HepG2 (cell line): ENCODE measurements around the gene CYB5A. TPM values are rescaled to one million over a fixed set of nuclear protein-coding genes. Genes with fewer than 3 reads are reported as not detected.

Experiments used
- BRD4 ChIP-seq: sonication (generic); formaldehyde crosslinking; IDR thresholded peaks from 2 replicates; pipeline ENCODE4 v1.4.0; 2020; ENCODE audit warnings: missing genetic modification reagents
- CSRNP2 ChIP-seq: sonication (generic); formaldehyde crosslinking; conservative IDR thresholded peaks from 2 replicates; pipeline ENCODE4 v1.8.0; 2022; ENCODE audit warnings: low read depth, missing genetic modification reagents
- EEA1 ChIP-seq: sonication (generic); formaldehyde crosslinking; IDR thresholded peaks from 2 replicates; pipeline ENCODE4 v1.5.1; 2020; ENCODE audit warnings: mild to moderate bottlenecking, missing genetic modification reagents, borderline replicate concordance
- HNF4G ChIP-seq, 2 experiments: sonication (generic) in 1 of 2; formaldehyde crosslinking in 1 of 2; IDR thresholded peaks; 2 replicates each; pipeline versions ENCODE4 v1.4.0 to v1.6.1; 2011 to 2020; ENCODE audit warnings: borderline replicate concordance in 2 of 2, low read depth in 2 of 2, mild to moderate bottlenecking in 2 of 2, low read length in 1 of 2, missing genetic modification reagents in 1 of 2, moderate library complexity in 1 of 2
- IRX3 ChIP-seq: sonication (generic); formaldehyde crosslinking; IDR thresholded peaks from 2 replicates; pipeline ENCODE4 v1.8.1; 2023; ENCODE audit warnings: mild to moderate bottlenecking, low read depth, missing genetic modification reagents, borderline replicate concordance
- MNT ChIP-seq: fragments of 450-650 bp; IDR thresholded peaks from 2 replicates; pipeline ENCODE4 v1.6.1; 2016
- MXI1 ChIP-seq: IDR thresholded peaks from 3 replicates; pipeline ENCODE4 v1.6.1; 2012; ENCODE audit warnings: low read depth, low read length, inconsistent platforms, borderline replicate concordance
- MYC ChIP-seq: sonication (generic); formaldehyde crosslinking; IDR thresholded peaks from 2 replicates; pipeline ENCODE4 v1.9.0; 2021; ENCODE audit warnings: missing genetic modification reagents, borderline replicate concordance
- NFE2 ChIP-seq: sonication (generic); formaldehyde crosslinking; IDR thresholded peaks from 2 replicates; pipeline ENCODE4 v1.4.0; 2020; ENCODE audit warnings: missing genetic modification reagents
- NFKBIZ ChIP-seq: IDR thresholded peaks from 2 replicates; pipeline ENCODE4 v1.6.1; 2018; ENCODE audit warnings: missing genetic modification reagents, missing compliant biosample characterization
- NR2F6 ChIP-seq, 2 experiments: IDR thresholded peaks; 2 replicates each; pipeline ENCODE4 v1.6.1; 2016; ENCODE audit warnings: antibody characterized with exemption in 1 of 2, mild to moderate bottlenecking in 1 of 2
- PRPF4 ChIP-seq: fragments of 200-400 bp; formaldehyde crosslinking; IDR thresholded peaks from 2 replicates; pipeline ENCODE4 v1.6.1; 2016; ENCODE audit warnings: low read length, low read depth; ENCODE audit not compliant: poor library complexity, severe bottlenecking
- SIN3A ChIP-seq: IDR thresholded peaks from 2 replicates; pipeline ENCODE4 v1.6.1; 2011; ENCODE audit warnings: low read depth, mild to moderate bottlenecking, control low read depth, low read length, borderline replicate concordance
- SMAD9 ChIP-seq: sonication (generic); formaldehyde crosslinking; IDR thresholded peaks from 2 replicates; pipeline ENCODE4 v1.5.1; 2020; ENCODE audit warnings: mild to moderate bottlenecking, missing genetic modification reagents
- SOX13 ChIP-seq, 3 experiments: fragments of 450-650 bp in 1 of 3; sonication (generic) in 1 of 3; formaldehyde crosslinking in 1 of 3; IDR thresholded peaks in 2 of 3; conservative IDR thresholded peaks in 1 of 3; 2 replicates each; pipeline versions ENCODE4 v1.5.0 to v1.6.1; 2016 to 2020; ENCODE audit warnings: antibody characterized with exemption in 1 of 3, mild to moderate bottlenecking in 1 of 3, missing compliant biosample characterization in 1 of 3, missing genetic modification reagents in 1 of 3, moderate library complexity in 1 of 3
- STAG1 ChIP-seq: sonication (generic); formaldehyde crosslinking; IDR thresholded peaks from 2 replicates; pipeline ENCODE4 v1.4.0; 2020; ENCODE audit warnings: missing genetic modification reagents
- STAT6 ChIP-seq: sonication (generic); formaldehyde crosslinking; IDR thresholded peaks from 2 replicates; pipeline ENCODE4 v1.4.0; 2020; ENCODE audit warnings: missing genetic modification reagents, mild to moderate bottlenecking, borderline replicate concordance
- SYNCRIP ChIP-seq: fragments of 200-400 bp; formaldehyde crosslinking; IDR thresholded peaks from 2 replicates; pipeline ENCODE4 v1.6.1; 2018; ENCODE audit warnings: mild to moderate bottlenecking, low read depth, low read length; ENCODE audit not compliant: insufficient read depth
- ZC3H4 ChIP-seq: sonication (generic); formaldehyde crosslinking; IDR thresholded peaks from 2 replicates; pipeline ENCODE4 v1.4.0; 2020; ENCODE audit warnings: missing genetic modification reagents, borderline replicate concordance
- ZNF225 ChIP-seq: sonication (generic); formaldehyde crosslinking; IDR thresholded peaks from 2 replicates; pipeline ENCODE4 v1.4.0; 2020; ENCODE audit warnings: mild to moderate bottlenecking, missing genetic modification reagents
- ZNF256 ChIP-seq: sonication (generic); formaldehyde crosslinking; conservative IDR thresholded peaks from 2 replicates; pipeline ENCODE4 v1.4.0; 2020; ENCODE audit warnings: missing genetic modification reagents
- ZNF414 ChIP-seq: sonication (generic); formaldehyde crosslinking; IDR thresholded peaks from 2 replicates; pipeline ENCODE4 v1.5.0; 2020; ENCODE audit warnings: missing genetic modification reagents
- ZNF737 ChIP-seq: sonication (generic); formaldehyde crosslinking; IDR thresholded peaks from 2 replicates; pipeline ENCODE4 v1.5.0; 2020; ENCODE audit warnings: missing genetic modification reagents, mild to moderate bottlenecking, borderline replicate concordance
- ZNF761 ChIP-seq: sonication (generic); formaldehyde crosslinking; conservative IDR thresholded peaks from 2 replicates; pipeline ENCODE4 v1.4.0; 2020; ENCODE audit warnings: mild to moderate bottlenecking, missing genetic modification reagents
- polyA plus RNA-seq, 8 experiments: library from polyadenylated mRNA; depleted of rRNA in 3 of 8; stranded (reverse) in 7 of 8; unstranded in 1 of 8; fragments of >200 nt; fragmentation: Illumina TruSeq in 4 of 8; extraction: Trizol in 4 of 8; gene quantifications; 2 replicates each; pipeline versions ENCODE4 v1.2.1 to v1.2.3, GENCODE V29; 2011 to 2016; ENCODE audit warnings: low read depth in 4 of 8, missing spikeins in 1 of 8, mixed read lengths in 1 of 8; ENCODE audit not compliant: insufficient read depth in 1 of 8
- total RNA-seq, 5 experiments: library from RNA; depleted of rRNA; stranded (reverse); fragments of >200 nt; fragmentation: Illumina TruSeq; extraction: Trizol; gene quantifications; 2 replicates each; pipeline ENCODE4 v1.2.3, GENCODE V29; 2016; ENCODE audit warnings: low read depth in 1 of 5

The CYB5A gene
- total and polyA plus RNA-seq, 2 of the 13 experiments (the other 11 are each of a cell fraction or from before 2014, with no cell fraction given) = 215 to 356 TPM

- no peak for TF ChIP-seq MNT
- TF ChIP-seq SOX13 (IDR thresholded peaks at IDR 0.05) = no peak
- TF ChIP-seq SOX13 (CRISPR knock-in tag; conservative IDR thresholded peaks at IDR 0.05 in 1 of 2, IDR thresholded peaks at IDR 0.05 in 1 of 2) = peak in 1 of 2 experiments; percentile 25; a peak in 1 of 4 replicates
- TF ChIP-seq IRX3 = no peak
- no peak for TF ChIP-seq STAT6
- no peak for TF ChIP-seq CSRNP2 (CRISPR knock-in tag)
- TF ChIP-seq NR2F6 (IDR thresholded peaks at IDR 0.05) = no peak
- TF ChIP-seq NR2F6 (CRISPR knock-in tag; IDR thresholded peaks at IDR 0.05) = peak; percentile 44; the same call in 1 of the 2 replicates
- TF ChIP-seq ZNF414 = no peak
- TF ChIP-seq ZNF256 = no peak
- no peak for TF ChIP-seq ZNF225 (CRISPR knock-in tag)
- no peak for TF ChIP-seq PRPF4
- TF ChIP-seq HNF4G (IDR thresholded peaks at IDR 0.05; ENCODE audit: borderline replicate concordance, low read depth, low read length) = no peak
- TF ChIP-seq HNF4G (CRISPR knock-in tag; IDR thresholded peaks at IDR 0.05; ENCODE audit: borderline replicate concordance, low read depth) = no peak
- 0 out of 2 replicates have a peak, but pooled peaks have one; percentile 2 for TF ChIP-seq STAG1 (CRISPR knock-in tag)
- TF ChIP-seq MXI1 = no peak
- no peak for TF ChIP-seq SYNCRIP
- TF ChIP-seq NFE2 (CRISPR knock-in tag) = no peak
- no peak for TF ChIP-seq EEA1 (CRISPR knock-in tag)
- 0 out of 2 replicates have a peak, but pooled peaks have one; percentile 39 for TF ChIP-seq SIN3A
- TF ChIP-seq SMAD9 (CRISPR knock-in tag) = no peak
- no peak for TF ChIP-seq ZNF761
- TF ChIP-seq MYC (CRISPR knock-in tag) = peak; percentile 36; the same call in 1 of the 2 replicates
- TF ChIP-seq ZC3H4 (CRISPR knock-in tag) = no peak
- TF ChIP-seq BRD4 (CRISPR knock-in tag) = no peak
- no peak for TF ChIP-seq ZNF737 (CRISPR knock-in tag)
- 0 out of 2 replicates have a peak, but pooled peaks have one; percentile 35 for TF ChIP-seq NFKBIZ (CRISPR knock-in tag)
Observed at GRCh38 chr18:74288730-74289129, 3.0 kb downstream of the CYB5A start (continued).
